GM12872 (cell line): ENCODE results near the gene CETN2.

ENCODE experiments used
- TF ChIP-seq, protein P1 (sequence below): IDR thresholded peaks from 3 replicates; pipeline ENCODE4 v1.5.1; 2011; ENCODE audit warnings: low read depth, mild to moderate bottlenecking, low read length, moderate library complexity; ENCODE audit not compliant: insufficient read depth

Gene CETN2

DNA sequence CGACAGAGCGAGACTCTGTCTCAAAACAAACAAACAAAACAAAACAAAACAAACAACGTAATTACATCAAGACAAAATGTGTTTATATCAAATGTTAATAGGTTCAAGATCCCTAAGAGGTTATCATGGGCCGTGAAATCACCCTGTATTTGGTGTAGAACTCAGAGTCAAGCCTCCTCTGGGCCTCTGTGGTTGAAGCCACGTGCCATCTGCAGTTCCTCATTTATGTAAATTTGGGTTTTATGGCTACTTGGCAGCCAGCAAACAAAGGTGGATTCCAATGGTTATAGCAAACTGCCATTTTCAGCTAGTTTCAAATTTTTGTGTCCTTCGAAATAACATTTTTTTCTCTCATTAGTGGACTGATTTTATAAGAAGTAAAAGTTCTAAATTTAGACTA is 16.7 kb upstream of the CETN2 start:
- TF ChIP-seq, protein P1, sequence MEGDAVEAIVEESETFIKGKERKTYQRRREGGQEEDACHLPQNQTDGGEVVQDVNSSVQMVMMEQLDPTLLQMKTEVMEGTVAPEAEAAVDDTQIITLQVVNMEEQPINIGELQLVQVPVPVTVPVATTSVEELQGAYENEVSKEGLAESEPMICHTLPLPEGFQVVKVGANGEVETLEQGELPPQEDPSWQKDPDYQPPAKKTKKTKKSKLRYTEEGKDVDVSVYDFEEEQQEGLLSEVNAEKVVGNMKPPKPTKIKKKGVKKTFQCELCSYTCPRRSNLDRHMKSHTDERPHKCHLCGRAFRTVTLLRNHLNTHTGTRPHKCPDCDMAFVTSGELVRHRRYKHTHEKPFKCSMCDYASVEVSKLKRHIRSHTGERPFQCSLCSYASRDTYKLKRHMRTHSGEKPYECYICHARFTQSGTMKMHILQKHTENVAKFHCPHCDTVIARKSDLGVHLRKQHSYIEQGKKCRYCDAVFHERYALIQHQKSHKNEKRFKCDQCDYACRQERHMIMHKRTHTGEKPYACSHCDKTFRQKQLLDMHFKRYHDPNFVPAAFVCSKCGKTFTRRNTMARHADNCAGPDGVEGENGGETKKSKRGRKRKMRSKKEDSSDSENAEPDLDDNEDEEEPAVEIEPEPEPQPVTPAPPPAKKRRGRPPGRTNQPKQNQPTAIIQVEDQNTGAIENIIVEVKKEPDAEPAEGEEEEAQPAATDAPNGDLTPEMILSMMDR, result no peak

DNA sequence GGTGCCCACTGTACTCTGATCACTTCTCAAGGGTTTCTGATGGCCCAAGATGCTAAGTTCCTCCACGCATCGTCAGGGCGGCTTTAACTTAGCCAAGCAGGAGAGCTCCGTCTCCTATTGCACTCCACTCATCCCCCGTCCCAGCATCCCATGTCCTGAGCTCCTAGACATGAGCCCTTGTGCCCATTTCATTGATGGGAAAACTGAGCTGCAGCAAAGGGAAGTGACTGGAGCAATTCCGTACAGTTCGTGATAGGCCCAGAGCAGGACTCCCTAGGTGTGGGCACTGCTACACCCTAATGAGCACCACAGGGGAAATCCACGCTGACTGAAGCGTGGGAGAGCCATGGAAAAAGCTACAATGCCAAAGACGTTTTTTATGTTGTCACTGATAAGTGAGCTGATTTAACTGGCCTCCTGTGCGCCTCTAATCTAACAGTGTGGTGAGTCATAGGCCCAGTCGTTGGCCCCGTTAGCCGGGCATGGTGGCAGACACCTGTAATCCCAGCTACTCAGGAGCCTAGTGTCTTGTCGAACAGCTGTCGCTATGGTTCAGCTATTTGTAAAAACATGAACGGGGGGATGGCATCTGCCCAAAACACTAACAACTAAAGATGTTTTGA is 15.2 kb upstream of the CETN2 start:
- TF ChIP-seq, protein P1, result no peak

DNA sequence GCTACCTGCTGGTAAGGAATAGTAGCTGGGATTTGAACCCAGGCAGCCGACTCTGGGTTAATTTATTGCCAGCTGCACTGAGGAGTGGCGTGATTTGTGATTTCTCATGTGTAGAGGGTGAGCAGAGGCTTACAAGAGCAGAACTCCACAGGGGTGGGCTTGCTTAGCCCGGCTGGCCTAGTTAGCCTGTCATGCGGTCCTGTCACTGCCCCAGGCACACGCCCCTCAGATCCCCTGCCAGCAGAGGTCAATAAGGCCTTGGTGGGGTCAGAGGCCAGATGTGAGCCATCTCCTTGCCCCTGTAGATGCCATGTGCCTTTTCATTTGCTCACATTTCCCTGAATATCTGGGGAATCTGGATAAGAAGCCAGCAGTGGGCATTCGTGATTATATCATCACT is 13.7 kb upstream of the CETN2 start:
- TF ChIP-seq, protein P1, result no peak

DNA sequence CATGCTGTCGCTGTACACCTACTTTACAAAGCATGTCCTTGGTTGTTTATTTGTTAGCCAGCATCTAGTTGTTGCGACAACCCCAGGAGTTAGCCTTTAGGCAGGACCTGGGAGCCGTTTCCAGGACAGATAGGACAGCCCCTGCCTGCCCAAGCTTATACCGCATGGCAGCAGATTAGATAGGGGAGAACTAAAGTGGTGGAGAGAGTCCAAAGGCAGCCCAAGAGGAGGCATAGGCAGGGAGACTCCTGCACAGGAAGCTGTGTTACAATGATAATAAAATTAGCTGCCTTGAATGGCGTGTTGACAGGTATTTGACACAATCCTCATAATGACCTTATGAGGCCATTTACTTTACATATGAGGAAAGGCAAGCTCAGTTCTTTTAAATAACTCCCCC is 13.3 kb upstream of the CETN2 start:
- TF ChIP-seq, protein P1, result no peak

DNA sequence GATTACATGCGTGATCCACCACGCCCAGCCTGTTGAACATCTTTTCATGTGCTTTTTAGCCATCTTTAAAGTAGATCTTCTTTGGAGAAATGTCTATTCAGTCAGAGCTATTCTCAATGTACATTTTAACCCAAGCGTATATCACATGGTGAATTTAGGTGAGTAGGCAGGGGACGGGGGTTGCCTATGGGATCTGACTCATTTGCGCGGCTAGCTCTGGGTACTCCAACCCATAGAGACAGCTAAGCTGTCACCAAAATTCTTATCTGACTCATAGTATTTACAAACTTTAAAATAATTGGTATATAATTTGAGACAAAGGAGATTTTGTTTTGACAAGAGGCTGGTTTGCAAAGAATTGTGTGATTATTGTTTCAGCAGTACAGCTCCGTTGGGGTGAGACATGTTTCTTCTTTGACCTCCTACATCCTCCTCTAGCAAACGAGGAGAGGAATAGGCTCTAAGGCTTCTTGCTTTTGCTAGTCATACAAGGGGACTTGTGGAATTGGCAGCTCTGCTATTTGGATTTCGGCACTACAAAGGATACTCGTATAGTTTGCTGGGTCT is 12.3 kb upstream of the CETN2 start:
- TF ChIP-seq, protein P1, result no peak

DNA sequence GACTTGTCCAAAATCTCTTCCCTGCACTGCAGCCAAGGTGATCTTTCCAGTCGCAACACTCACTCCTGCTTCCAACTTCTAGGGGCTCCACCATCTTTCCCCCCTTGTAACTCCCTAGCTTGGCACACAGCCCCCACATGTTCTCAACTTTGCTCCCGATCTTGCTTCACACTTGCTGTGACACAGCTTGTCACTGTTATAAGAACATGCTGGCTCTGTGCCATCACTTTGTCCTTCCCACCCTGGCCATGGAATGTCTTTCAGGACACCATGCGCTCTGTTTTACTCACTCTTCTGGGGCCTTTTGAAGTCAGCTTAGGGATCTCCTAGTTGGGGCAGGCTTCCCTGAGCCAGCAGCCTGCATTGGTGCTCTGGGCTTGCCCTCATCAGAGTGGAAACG is 2.8 kb upstream of the CETN2 start:
- TF ChIP-seq, protein P1, result no peak

DNA sequence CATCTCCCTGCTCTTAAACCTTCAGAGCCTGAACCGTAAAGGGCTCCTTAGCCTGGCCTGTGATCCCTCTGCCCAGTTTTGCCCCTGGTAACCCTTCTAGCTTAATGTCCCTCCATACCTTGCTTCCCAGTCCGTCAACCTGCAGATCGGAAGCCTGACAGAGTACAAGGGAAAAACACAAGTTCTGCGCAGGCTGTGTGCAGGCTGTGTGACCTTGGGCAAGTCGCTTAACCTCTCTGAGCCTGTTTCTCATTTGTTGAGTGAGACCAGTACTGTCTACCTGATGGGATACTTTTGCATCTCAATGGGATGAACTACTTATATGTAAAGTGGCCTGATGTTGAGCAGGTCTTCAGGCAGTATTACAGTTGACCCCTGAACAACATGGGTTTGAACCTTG is 2.0 kb upstream of the CETN2 start:
- TF ChIP-seq, protein P1, result no peak

DNA sequence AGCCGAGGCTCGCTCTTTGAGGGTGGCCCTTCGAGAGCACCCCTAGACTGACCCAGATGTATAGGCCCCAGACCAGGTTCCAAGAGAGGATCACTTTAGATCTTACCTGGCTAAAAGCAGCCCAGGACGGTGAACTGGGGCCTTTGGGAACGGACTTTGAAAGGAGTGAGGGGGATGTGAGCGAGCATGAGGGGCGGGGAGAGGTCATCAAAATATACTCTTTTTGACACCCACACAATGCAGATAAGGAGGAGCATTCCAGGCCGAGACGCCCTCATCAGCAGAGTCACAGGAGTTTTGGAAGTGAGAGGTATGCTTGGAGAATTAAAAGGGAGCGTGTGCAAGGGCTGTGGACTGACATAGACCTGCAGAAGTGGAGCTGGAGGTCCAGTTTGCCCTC is 834 bp upstream of the CETN2 start:
- TF ChIP-seq, protein P1, result no peak
